HepG2 (cell line): ENCODE results near the gene ZBTB22.
"Not testable (repeated sequence)": the region's sequence is repeated elsewhere in the genome, so short reads cannot be mapped to it uniquely, and the experiment has no call there.

ENCODE experiments used
- GZF1 ChIP-seq: sonication (generic); formaldehyde crosslinking; IDR thresholded peaks from 2 replicates; pipeline ENCODE4 v1.5.1; 2020; ENCODE audit warnings: mild to moderate bottlenecking, missing genetic modification reagents
- POLR2A ChIP-seq, 2 experiments: IDR thresholded peaks; 2 replicates each; pipeline ENCODE4 v1.6.1; 2011; ENCODE audit warnings: low read depth in 2 of 2, low read length in 2 of 2, mild to moderate bottlenecking in 1 of 2, moderate library complexity in 1 of 2; ENCODE audit not compliant: insufficient read depth in 1 of 2
- RELA ChIP-seq: sonication (generic); formaldehyde crosslinking; IDR thresholded peaks from 2 replicates; pipeline ENCODE4 v1.4.0; 2020; ENCODE audit warnings: missing genetic modification reagents
- SIN3B ChIP-seq: fragments of 150-350 bp; IDR thresholded peaks from 2 replicates; pipeline ENCODE4 v1.6.1; 2014; ENCODE audit warnings: low read length
- SRSF1 ChIP-seq: fragments of 200-400 bp; formaldehyde crosslinking; optimal IDR thresholded peaks from 2 replicates; pipeline ENCODE3; 2017; ENCODE audit warnings: mild to moderate bottlenecking, low read depth, low read length, moderate library complexity
- TBP ChIP-seq: sonication (generic); formaldehyde crosslinking; IDR thresholded peaks from 2 replicates; pipeline ENCODE4 v1.5.0; 2020; ENCODE audit warnings: missing genetic modification reagents
- ZNF230 ChIP-seq: sonication (generic); formaldehyde crosslinking; IDR thresholded peaks from 2 replicates; pipeline ENCODE4 v1.4.0; 2020; ENCODE audit warnings: mild to moderate bottlenecking, missing genetic modification reagents
- ZNF251 ChIP-seq: sonication (generic); formaldehyde crosslinking; IDR thresholded peaks from 2 replicates; pipeline ENCODE4 v1.9.0; 2021; ENCODE audit warnings: mild to moderate bottlenecking, missing genetic modification reagents
- ZNF296 ChIP-seq: sonication (generic); formaldehyde crosslinking; conservative IDR thresholded peaks from 2 replicates; pipeline ENCODE4 v1.5.0; 2020; ENCODE audit warnings: mild to moderate bottlenecking, missing genetic modification reagents
- ZNF75D ChIP-seq: sonication (generic); formaldehyde crosslinking; IDR thresholded peaks from 2 replicates; pipeline ENCODE4 v1.8.1; 2023; ENCODE audit warnings: missing genetic modification reagents, mild to moderate bottlenecking, borderline replicate concordance
- TF ChIP-seq, protein P1 (sequence below): sonication (generic); formaldehyde crosslinking; IDR thresholded peaks from 2 replicates; pipeline ENCODE4 v1.5.0; 2020; ENCODE audit warnings: mild to moderate bottlenecking, missing genetic modification reagents, moderate library complexity
- TF ChIP-seq, protein P2 (sequence below): IDR thresholded peaks from 2 replicates; pipeline ENCODE4 v1.6.1; 2012; ENCODE audit warnings: low read depth, low read length, improper control_type of control experiment

DNA sequence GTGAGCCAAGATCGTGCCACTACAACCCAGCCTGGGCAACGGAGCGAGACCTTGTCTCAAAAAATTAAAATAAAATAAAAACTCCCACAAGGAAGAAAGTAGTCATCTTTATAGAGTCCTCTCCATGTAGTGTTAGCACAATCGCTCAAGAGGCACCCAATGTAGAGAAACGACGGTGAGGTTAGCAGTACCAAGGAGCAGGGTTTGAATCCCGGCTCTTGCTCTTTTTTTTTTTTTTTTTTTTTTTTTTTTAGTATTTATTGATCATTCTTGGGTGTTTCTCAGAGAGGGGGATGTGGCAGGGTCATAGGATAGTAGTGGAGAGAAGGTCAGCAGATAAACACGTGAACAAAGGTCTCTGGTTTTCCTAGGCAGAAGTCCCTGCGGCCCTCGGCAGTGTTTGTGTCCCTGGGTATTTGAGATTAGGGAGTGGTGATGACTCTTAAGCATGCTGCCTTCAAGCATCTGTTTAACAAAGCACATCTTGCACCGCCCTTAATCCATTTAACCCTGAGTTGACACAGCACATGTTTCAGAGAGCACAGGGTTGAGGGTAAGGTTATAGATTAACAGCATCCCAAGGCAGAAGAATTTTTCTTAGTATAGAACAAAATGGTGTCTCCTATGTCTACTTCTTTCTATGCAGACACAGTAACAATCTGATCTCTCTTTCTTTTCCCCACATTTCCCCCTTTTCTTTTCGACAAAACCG lies 39.8 kb upstream of the ZBTB22 start:
- not testable (repeated sequence) for TF ChIP-seq SIN3B; GZF1 (CRISPR knock-in tag); ZNF296; ZNF75D (CRISPR knock-in tag); SRSF1; ZNF251 (CRISPR knock-in tag); TBP; POLR2A (IDR thresholded peaks at IDR 0.05; ENCODE audit: insufficient read depth in 1 of 2, low read depth in 2 of 2, low read length in 2 of 2); ZNF230; RELA (CRISPR knock-in tag)
- TF ChIP-seq, protein P1, sequence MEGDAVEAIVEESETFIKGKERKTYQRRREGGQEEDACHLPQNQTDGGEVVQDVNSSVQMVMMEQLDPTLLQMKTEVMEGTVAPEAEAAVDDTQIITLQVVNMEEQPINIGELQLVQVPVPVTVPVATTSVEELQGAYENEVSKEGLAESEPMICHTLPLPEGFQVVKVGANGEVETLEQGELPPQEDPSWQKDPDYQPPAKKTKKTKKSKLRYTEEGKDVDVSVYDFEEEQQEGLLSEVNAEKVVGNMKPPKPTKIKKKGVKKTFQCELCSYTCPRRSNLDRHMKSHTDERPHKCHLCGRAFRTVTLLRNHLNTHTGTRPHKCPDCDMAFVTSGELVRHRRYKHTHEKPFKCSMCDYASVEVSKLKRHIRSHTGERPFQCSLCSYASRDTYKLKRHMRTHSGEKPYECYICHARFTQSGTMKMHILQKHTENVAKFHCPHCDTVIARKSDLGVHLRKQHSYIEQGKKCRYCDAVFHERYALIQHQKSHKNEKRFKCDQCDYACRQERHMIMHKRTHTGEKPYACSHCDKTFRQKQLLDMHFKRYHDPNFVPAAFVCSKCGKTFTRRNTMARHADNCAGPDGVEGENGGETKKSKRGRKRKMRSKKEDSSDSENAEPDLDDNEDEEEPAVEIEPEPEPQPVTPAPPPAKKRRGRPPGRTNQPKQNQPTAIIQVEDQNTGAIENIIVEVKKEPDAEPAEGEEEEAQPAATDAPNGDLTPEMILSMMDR (CRISPR knock-in tag), result not testable (repeated sequence)
- TF ChIP-seq, protein P2, sequence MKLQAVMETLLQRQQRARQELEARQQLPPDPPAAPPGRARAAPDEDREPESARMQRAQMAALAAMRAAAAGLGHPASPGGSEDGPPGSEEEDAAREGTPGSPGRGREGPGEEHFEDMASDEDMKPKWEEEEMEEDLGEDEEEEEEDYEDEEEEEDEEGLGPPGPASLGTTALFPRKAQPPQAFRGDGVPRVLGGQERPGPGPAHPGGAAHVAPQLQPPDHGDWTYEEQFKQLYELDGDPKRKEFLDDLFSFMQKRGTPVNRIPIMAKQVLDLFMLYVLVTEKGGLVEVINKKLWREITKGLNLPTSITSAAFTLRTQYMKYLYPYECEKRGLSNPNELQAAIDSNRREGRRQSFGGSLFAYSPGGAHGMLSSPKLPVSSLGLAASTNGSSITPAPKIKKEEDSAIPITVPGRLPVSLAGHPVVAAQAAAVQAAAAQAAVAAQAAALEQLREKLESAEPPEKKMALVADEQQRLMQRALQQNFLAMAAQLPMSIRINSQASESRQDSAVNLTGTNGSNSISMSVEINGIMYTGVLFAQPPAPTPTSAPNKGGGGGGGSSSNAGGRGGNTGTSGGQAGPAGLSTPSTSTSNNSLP, result not testable (repeated sequence)
